K562 (cell line): ENCODE data around the gene UBE3B. TPM values are rescaled to one million over a fixed set of nuclear protein-coding genes. Genes with fewer than 3 reads are reported as not detected.

Experiments
- ATAC-seq: fragments of 200-7000 bp; cut with Tn5 transposase; 3 replicates; pipeline ENCODE4 v1.9.1; 2020; ENCODE audit warnings: moderate library complexity
- BruUV-seq: library from RNA; stranded (reverse); fragments of 400-500 nt; replicated peaks from 2 replicates; lab custom pipeline; 2021; lab: Mats Ljungman, UMichigan
- CTCF ChIA-PET: fragments of 300-600 bp; formaldehyde crosslinking; extraction: SDS; loops from one replicate; lab custom pipeline; 2021; ENCODE audit warnings: low intra/inter-chr PET ratio; lab: Yijun Ruan, JAX
- POLR2A ChIA-PET: fragments of 300-600, 350-650 bp; sonication (Branson Sonifier 250); formaldehyde crosslinking; extraction: SDS; loops from one replicate; lab custom pipeline; 2021; ENCODE audit warnings: antibody characterized with exemption, inconsistent platforms; lab: Yijun Ruan, JAX
- DNase-seq, 4 experiments: peaks; one replicate each; pipeline versions ENCODE4 v3.0.0 to v3.0.0-alpha.2; 2011 to 2018; ENCODE audit warnings: low spot score in 3 of 4, mixed read lengths in 3 of 4; ENCODE audit errors: extremely low read depth in 1 of 4
- FAIRE-seq: peaks from 2 replicates; lab custom pipeline; 2011; peaks lifted over from hg19 to GRCh38; lab: Jason Lieb, UNC
- H2AFZ ChIP-seq: 2 replicates; pipeline ENCODE4 v1.6.0; 2011; ENCODE audit warnings: low read depth, low read length, control low read depth, inconsistent platforms
- H3K27ac ChIP-seq: fragments of 200-600 bp; 3 replicates; pipeline ENCODE4 v1.8.0; 2011; ENCODE audit warnings: low read depth, mild to moderate bottlenecking, control low read depth, inconsistent platforms, low read length, moderate library complexity, mixed read lengths; ENCODE audit errors: extremely low read depth
- H3K27me3 ChIP-seq, 2 experiments: fragments of 300-600 bp in 1 of 2; 2 replicates in 1 of 2; 3 replicates in 1 of 2; pipeline versions ENCODE4 v1.6.0 to v1.8.0; 2011; ENCODE audit warnings: inconsistent platforms in 2 of 2, low read length in 2 of 2, mild to moderate bottlenecking in 1 of 2, mixed read lengths in 1 of 2, moderate library complexity in 1 of 2; ENCODE audit not compliant: control insufficient read depth in 2 of 2, insufficient read depth in 2 of 2
- H3K36me3 ChIP-seq: fragments of 300-600 bp; 3 replicates; pipeline ENCODE4 v1.8.0; 2011; ENCODE audit warnings: mild to moderate bottlenecking, low read length, inconsistent platforms; ENCODE audit not compliant: control insufficient read depth, insufficient read depth
- H3K4me1 ChIP-seq, 2 experiments: fragments of 200-600 bp in 1 of 2; replicated peaks in 1 of 2; 2 replicates in 1 of 2; 3 replicates in 1 of 2; pipeline versions ENCODE4 v1.5.1 to v1.8.0; 2011; ENCODE audit warnings: inconsistent platforms in 2 of 2, low read length in 2 of 2, mild to moderate bottlenecking in 1 of 2, mixed read lengths in 1 of 2, moderate library complexity in 1 of 2; ENCODE audit not compliant: control insufficient read depth in 2 of 2, insufficient read depth in 2 of 2
- H3K4me2 ChIP-seq: 2 replicates; pipeline ENCODE4 v1.6.1; 2011; ENCODE audit warnings: low read length, control low read depth, inconsistent platforms, mixed read lengths; ENCODE audit not compliant: insufficient read depth
- H3K4me3 ChIP-seq: fragments of 200-600 bp; sonication (generic), shearing (Covaris generic); 2 replicates; pipeline ENCODE4 v1.5.1; 2016; ENCODE audit warnings: control low read depth, inconsistent platforms
- H3K79me2 ChIP-seq: fragments of 200-600 bp; 3 replicates; pipeline ENCODE4 v1.8.0; 2011; ENCODE audit warnings: low read length, inconsistent platforms; ENCODE audit not compliant: control insufficient read depth, insufficient read depth
- H3K9ac ChIP-seq, 2 experiments: 2 replicates each; pipeline versions ENCODE4 v1.6.0 to v1.6.1; 2011; ENCODE audit warnings: low read depth in 2 of 2, low read length in 2 of 2, control low read depth in 1 of 2, inconsistent platforms in 1 of 2, mild to moderate bottlenecking in 1 of 2, mixed read lengths in 1 of 2; ENCODE audit not compliant: insufficient read depth in 1 of 2
- H3K9me1 ChIP-seq: one replicate; pipeline ENCODE4 v1.6.0; 2011; ENCODE audit warnings: inconsistent platforms, mild to moderate bottlenecking, low read length, moderate library complexity; ENCODE audit not compliant: control insufficient read depth, insufficient read depth
- H3K9me3 ChIP-seq: replicated peaks from 2 replicates; pipeline ENCODE4 v1.5.1; 2011; ENCODE audit warnings: low read depth, low read length, inconsistent platforms; ENCODE audit not compliant: control insufficient read depth, insufficient read depth
- H4K20me1 ChIP-seq: replicated peaks from 2 replicates; pipeline ENCODE4 v1.6.1; 2011; ENCODE audit warnings: low read length, inconsistent platforms, mixed read lengths; ENCODE audit not compliant: control insufficient read depth, insufficient read depth
- ASH1L ChIP-seq: fragments of 450-650 bp; IDR thresholded peaks from 2 replicates; pipeline ENCODE4 v1.6.1; 2018; ENCODE audit warnings: borderline replicate concordance, mild to moderate bottlenecking, low read depth; ENCODE audit not compliant: partially characterized antibody
- BRCA1 ChIP-seq, 2 experiments: fragments of 450-650 bp in 1 of 2; sonication (generic) in 1 of 2; formaldehyde crosslinking in 1 of 2; IDR thresholded peaks; 2 replicates each; pipeline versions ENCODE4 v1.5.0 to v1.6.1; 2017 to 2020; ENCODE audit warnings: mild to moderate bottlenecking in 1 of 2, missing genetic modification reagents in 1 of 2
- CGGBP1 ChIP-seq: fragments of 250-450 bp; sonication (Bioruptor Pico); IDR thresholded peaks from 2 replicates; pipeline ENCODE4 v1.9.0; 2021; ENCODE audit warnings: mild to moderate bottlenecking
- CHD1 ChIP-seq: fragments of 200-600 bp; sonication (generic); IDR thresholded peaks from one replicate; pipeline ENCODE4 v1.6.1; 2012; ENCODE audit warnings: mild to moderate bottlenecking, moderate library complexity, low read length, inconsistent platforms
- DEAF1 ChIP-seq: fragments of 450-650 bp; formaldehyde crosslinking; IDR thresholded peaks from 2 replicates; pipeline ENCODE4 v1.4.0; 2020; ENCODE audit warnings: mild to moderate bottlenecking, moderate library complexity
- ETV1 ChIP-seq: fragments of 450-650 bp; conservative IDR thresholded peaks from 2 replicates; pipeline ENCODE4 v1.6.1; 2016; ENCODE audit warnings: missing genetic modification characterization, control low read depth, low read depth, missing compliant biosample characterization
- HNRNPLL ChIP-seq: fragments of 200-400 bp; formaldehyde crosslinking; IDR thresholded peaks from 2 replicates; pipeline ENCODE4 v1.6.1; 2017; ENCODE audit warnings: low read length, low read depth, mild to moderate bottlenecking; ENCODE audit not compliant: poor library complexity, severe bottlenecking
- KLF10 ChIP-seq: fragments of 250-450 bp; sonication (Bioruptor Pico); IDR thresholded peaks from 2 replicates; pipeline ENCODE4 v1.6.1; 2021; ENCODE audit warnings: matching md5 sums
- MCM3 ChIP-seq: fragments of 450-650 bp; IDR thresholded peaks from 2 replicates; pipeline ENCODE4 v1.6.1; 2016
- NFE2 ChIP-seq: IDR thresholded peaks from 2 replicates; pipeline ENCODE4 v1.6.1; 2014; ENCODE audit warnings: antibody characterized with exemption, low read depth
- PHB2 ChIP-seq: fragments of 450-650 bp; IDR thresholded peaks from 2 replicates; pipeline ENCODE4 v1.6.1; 2017; ENCODE audit warnings: low read depth
- SMAD4 ChIP-seq: fragments of 250-450 bp; sonication (Bioruptor Pico); conservative IDR thresholded peaks from 2 replicates; pipeline ENCODE4 v1.8.0; 2021; ENCODE audit warnings: inconsistent platforms, mild to moderate bottlenecking, moderate library complexity
- SMARCB1 ChIP-seq: IDR thresholded peaks from 2 replicates; pipeline ENCODE4 v1.6.1; 2011; ENCODE audit warnings: improper control_type of control experiment, low read depth; ENCODE audit not compliant: insufficient read length
- SRF ChIP-seq, 2 experiments: fragments of 250-450, 450-650 bp in 1 of 2; sonication (Bioruptor Pico) in 1 of 2; sonication (generic) in 1 of 2; formaldehyde crosslinking; IDR thresholded peaks; 2 replicates each; pipeline versions ENCODE4 v1.5.0 to v1.5.1; 2020 to 2022; ENCODE audit warnings: mild to moderate bottlenecking in 1 of 2, missing genetic modification reagents in 1 of 2
- ZNF282 ChIP-seq: sonication (generic); formaldehyde crosslinking; IDR thresholded peaks from 2 replicates; pipeline ENCODE4 v1.8.1; 2023; ENCODE audit warnings: missing genetic modification reagents
- WGBS: fragments of 100-300 bp; shearing (Covaris generic); methylation state at CpG from one replicate; pipeline ENCODE4 v1.1.6; 2016; ENCODE audit warnings: low coverage, mixed read lengths; ENCODE audit not compliant: insufficient coverage; ENCODE audit errors: missing lambda C conversion rate; 5-methylcytosine and 5-hydroxymethylcytosine counted together
- in situ Hi-C: fragments of 300-500 bp; cut with MboI; formaldehyde crosslinking; loops from 4 replicates; pipeline ENCODE4 v1.15.0; 2018; ENCODE audit warnings: inconsistent platforms, mixed read lengths
- intact Hi-C: fragments of 100-400 bp; cut with micrococcal nuclease; formaldehyde crosslinking; loops from 2 replicates; pipeline ENCODE4 v1.14.2; 2022
- polyA plus RNA-seq, 8 experiments: library from polyadenylated mRNA; depleted of rRNA in 4 of 8; stranded (reverse) in 5 of 8; unstranded in 3 of 8; fragments of >200 nt; fragmentation: Nextera tagmentation in 2 of 8; fragmentation: Illumina TruSeq in 1 of 8; extraction: Ambion mirVana in 2 of 8; extraction: Trizol in 1 of 8; gene quantifications; 2 replicates each; pipeline versions ENCODE4 v1.2.1 to v1.2.3, GENCODE V29; 2011 to 2014; ENCODE audit warnings: inconsistent platforms in 1 of 8, missing spikeins in 1 of 8
- total RNA-seq, 7 experiments: library from RNA; depleted of rRNA in 6 of 7; stranded (reverse); fragments of >200 nt in 6 of 7; fragmentation: Illumina TruSeq in 2 of 7; extraction: Trizol in 2 of 7; gene quantifications; 2 replicates each; pipeline versions ENCODE4 v1.2.1 to v1.2.3, GENCODE V29; 2011 to 2021; ENCODE audit warnings: low replicate concordance in 1 of 7

UBE3B gene
- total and polyA plus RNA-seq, 9 of the 15 experiments (the other 6 are each of a cell fraction or from before 2014, with no cell fraction given): 7.6 to 23.6 (median 15.5) TPM

GRCh38 chr12:109445191-109445609 lies 32.2 kb upstream of the UBE3B start:
- DNase-seq: no peak
- H3K27ac ChIP-seq: no peak overlapping the region
- TF ChIP-seq CHD1 (no peak), ASH1L (no peak), SMARCB1 (no peak), NFE2 (no peak), PHB2 (no peak), HNRNPLL (no peak), ETV1 (no peak), ZNF282 (no peak), SRF (CRISPR knock-in tag; IDR thresholded peaks at IDR 0.05) (no peak), SMAD4 (CRISPR knock-in tag) (no peak), MCM3 (no peak), CGGBP1 (CRISPR knock-in tag) (no peak), DEAF1 (CRISPR knock-in tag) (no peak), BRCA1 (IDR thresholded peaks at IDR 0.05) (no peak), BRCA1 (CRISPR knock-in tag; IDR thresholded peaks at IDR 0.05) (no peak), KLF10 (no peak)
- TF ChIP-seq, all 486 proteins: peak for 0
- FAIRE-seq (no peak), ATAC-seq (no peak)
- no TSS peak for BruUV-seq
- no peaks in the 10 kb centered on the region for H3K9me1 ChIP-seq
- intact Hi-C loops (no loop called here), in situ Hi-C loops (no loop called here)
- H3K36me3 ChIP-seq: peaks cover 15% of the 10 kb centered on the region; the same call in 1 of the 3 replicates
- H4K20me1 ChIP-seq: no peaks in the 10 kb centered on the region
- ChIA-PET CTCF (interaction anchor here (0.6 kb wide), 1 partner anchor 17 kb away, joined by 3 read pairs; no protein-coding TSS in a partner anchor), POLR2A (interaction anchor here (0.6 kb wide), 1 partner anchor 60 kb away, joined by 4 read pairs; no protein-coding TSS in a partner anchor)
- H3K9me3 ChIP-seq: no peaks in the 10 kb centered on the region
- no peaks in the 10 kb centered on the region for H3K79me2 ChIP-seq
- no peak overlapping the region for H3K4me2 ChIP-seq
- WGBS: 66% methylated on average over 2 of the region's 2 CpGs
- H3K4me3 ChIP-seq: no peak overlapping the region
- H3K4me1 ChIP-seq: no peaks in the 10 kb centered on the region
- no peak overlapping the region for H3K9ac ChIP-seq
- H2AFZ ChIP-seq: no peak overlapping the region
- peaks cover 5% of the 10 kb centered on the region in 2 experiments; a peak in 2 of 5 replicates for H3K27me3 ChIP-seq
